OCI-LY1 (cell line): ENCODE results near the gene SATB1.

Experiments
- H2AFZ ChIP-seq: fragments of 200-600 bp; sonication (generic), shearing (Covaris generic); 2 replicates; pipeline ENCODE4 v1.6.0; 2014; ENCODE audit warnings: antibody characterized with exemption, mild to moderate bottlenecking, low read length
- H3F3A ChIP-seq: fragments of 200-600 bp; sonication (generic), shearing (Covaris generic); 2 replicates; pipeline ENCODE4 v1.6.0; 2014; ENCODE audit warnings: mild to moderate bottlenecking, antibody characterized with exemption, low read length, moderate library complexity; ENCODE audit not compliant: insufficient read depth
- H3K27ac ChIP-seq: fragments of 200-600 bp; sonication (generic); 2 replicates; pipeline ENCODE4 v1.5.1; 2014; ENCODE audit warnings: low read length, mixed run types, mild to moderate bottlenecking, low read depth; ENCODE audit not compliant: poor library complexity, severe bottlenecking
- H3K27me3 ChIP-seq: fragments of 200-600 bp; sonication (generic); 2 replicates; pipeline ENCODE4 v1.6.0; 2014; ENCODE audit warnings: antibody characterized with exemption, mild to moderate bottlenecking, low read length, moderate library complexity; ENCODE audit not compliant: insufficient read depth
- H3K36me3 ChIP-seq: fragments of 200-600 bp; sonication (generic); 2 replicates; pipeline ENCODE4 v1.6.1; 2014; ENCODE audit warnings: mild to moderate bottlenecking, antibody characterized with exemption, low read length, moderate library complexity, mixed read lengths; ENCODE audit not compliant: insufficient read depth
- H3K4me1 ChIP-seq: fragments of 200-600 bp; sonication (generic); 2 replicates; pipeline ENCODE4 v1.5.1; 2014; ENCODE audit warnings: mild to moderate bottlenecking, low read length, moderate library complexity; ENCODE audit not compliant: insufficient read depth, severe bottlenecking
- H3K4me2 ChIP-seq: fragments of 200-600 bp; sonication (generic), shearing (Covaris generic); 2 replicates; pipeline ENCODE4 v1.6.1; 2014; ENCODE audit warnings: low read length
- H3K4me3 ChIP-seq: fragments of 200-600 bp; sonication (generic); 2 replicates; pipeline ENCODE4 v1.5.1; 2014; ENCODE audit warnings: low read length, low read depth, mild to moderate bottlenecking, mixed read lengths; ENCODE audit not compliant: poor library complexity, severe bottlenecking
- H3K79me2 ChIP-seq: fragments of 200-600 bp; shearing (Covaris generic); 2 replicates; pipeline ENCODE4 v1.6.1; 2016; ENCODE audit warnings: mixed run types, low read length, mixed read lengths; ENCODE audit not compliant: insufficient read depth
- H3K9ac ChIP-seq: fragments of 200-600 bp; sonication (generic), shearing (Covaris generic); 2 replicates; pipeline ENCODE4 v1.6.1; 2014; ENCODE audit warnings: mild to moderate bottlenecking, low read length, mixed read lengths
- H3K9me2 ChIP-seq: fragments of 200-600 bp; sonication (generic), shearing (Covaris generic); 2 replicates; pipeline ENCODE4 v1.6.1; 2014; ENCODE audit warnings: low read depth, mild to moderate bottlenecking, low read length, mixed read lengths
- H3K9me3 ChIP-seq: fragments of 200-600 bp; shearing (Covaris generic); 2 replicates; pipeline ENCODE4 v1.6.1; 2014; ENCODE audit warnings: low read length, mixed read lengths
- H4K20me1 ChIP-seq: fragments of 200-600 bp; sonication (generic), shearing (Covaris generic); 2 replicates; pipeline ENCODE4 v1.6.0; 2016; ENCODE audit warnings: mild to moderate bottlenecking, low read length; ENCODE audit not compliant: insufficient read depth
- EZH2 ChIP-seq: fragments of 200-600 bp; sonication (generic), shearing (Covaris generic); IDR thresholded peaks from 2 replicates; pipeline ENCODE4 v1.8.0; 2017; ENCODE audit warnings: borderline replicate concordance, mixed run types, mild to moderate bottlenecking, antibody characterized with exemption, low read length, moderate library complexity, mixed read lengths
- TF ChIP-seq, protein P1 (sequence below): fragments of 200-600 bp; sonication (generic), shearing (Covaris generic); IDR thresholded peaks from 2 replicates; pipeline ENCODE4 v1.5.1; 2017; ENCODE audit warnings: mild to moderate bottlenecking, antibody characterized with exemption, low read length, moderate library complexity, mixed read lengths

Gene SATB1

GRCh38 chr3:18344306-18345014, 80.7 kb downstream of the SATB1 start:
- no peak overlapping the region for H3K4me2 ChIP-seq
- TF ChIP-seq, protein P1, sequence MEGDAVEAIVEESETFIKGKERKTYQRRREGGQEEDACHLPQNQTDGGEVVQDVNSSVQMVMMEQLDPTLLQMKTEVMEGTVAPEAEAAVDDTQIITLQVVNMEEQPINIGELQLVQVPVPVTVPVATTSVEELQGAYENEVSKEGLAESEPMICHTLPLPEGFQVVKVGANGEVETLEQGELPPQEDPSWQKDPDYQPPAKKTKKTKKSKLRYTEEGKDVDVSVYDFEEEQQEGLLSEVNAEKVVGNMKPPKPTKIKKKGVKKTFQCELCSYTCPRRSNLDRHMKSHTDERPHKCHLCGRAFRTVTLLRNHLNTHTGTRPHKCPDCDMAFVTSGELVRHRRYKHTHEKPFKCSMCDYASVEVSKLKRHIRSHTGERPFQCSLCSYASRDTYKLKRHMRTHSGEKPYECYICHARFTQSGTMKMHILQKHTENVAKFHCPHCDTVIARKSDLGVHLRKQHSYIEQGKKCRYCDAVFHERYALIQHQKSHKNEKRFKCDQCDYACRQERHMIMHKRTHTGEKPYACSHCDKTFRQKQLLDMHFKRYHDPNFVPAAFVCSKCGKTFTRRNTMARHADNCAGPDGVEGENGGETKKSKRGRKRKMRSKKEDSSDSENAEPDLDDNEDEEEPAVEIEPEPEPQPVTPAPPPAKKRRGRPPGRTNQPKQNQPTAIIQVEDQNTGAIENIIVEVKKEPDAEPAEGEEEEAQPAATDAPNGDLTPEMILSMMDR: no peak
- no peak for TF ChIP-seq EZH2
- H3K27ac ChIP-seq: no peak overlapping the region
- H3F3A ChIP-seq: no peaks in the 10 kb centered on the region
- H3K9me2 ChIP-seq: no peaks in the 10 kb centered on the region
- H3K27me3 ChIP-seq: no peaks in the 10 kb centered on the region
- H3K36me3 ChIP-seq: peaks cover 4% of the 10 kb centered on the region; the same call in 1 of the 2 replicates
- no peaks in the 10 kb centered on the region for H3K4me1 ChIP-seq
- no peak overlapping the region for H2AFZ ChIP-seq
- H4K20me1 ChIP-seq: no peaks in the 10 kb centered on the region
- H3K79me2 ChIP-seq: no peaks in the 10 kb centered on the region
- no peak overlapping the region for H3K9ac ChIP-seq
- no peak overlapping the region for H3K4me3 ChIP-seq
- H3K9me3 ChIP-seq: no peaks in the 10 kb centered on the region

GRCh38 chr3:18343809-18344208, 81.3 kb downstream of the SATB1 start:
- H3K79me2 ChIP-seq: no peaks in the 10 kb centered on the region
- no peak overlapping the region for H3K9ac ChIP-seq
- H3K27me3 ChIP-seq: no peaks in the 10 kb centered on the region
- no peaks in the 10 kb centered on the region for H3K9me2 ChIP-seq
- no peaks in the 10 kb centered on the region for H3K4me1 ChIP-seq
- no peaks in the 10 kb centered on the region for H3K9me3 ChIP-seq
- no peak overlapping the region for H3K27ac ChIP-seq
- H3K36me3 ChIP-seq: peaks cover 2% of the 10 kb centered on the region; the same call in 1 of the 2 replicates
- TF ChIP-seq, protein P1: no peak
- TF ChIP-seq EZH2: no peak
- no peaks in the 10 kb centered on the region for H4K20me1 ChIP-seq
- no peaks in the 10 kb centered on the region for H3F3A ChIP-seq
- H2AFZ ChIP-seq: no peak overlapping the region
- no peak overlapping the region for H3K4me3 ChIP-seq
- no peak overlapping the region for H3K4me2 ChIP-seq

- H3K9me2 ChIP-seq: no peaks in the 10 kb centered on the region
- H3K79me2 ChIP-seq: no peaks in the 10 kb centered on the region
- no peak overlapping the region for H3K9ac ChIP-seq
- H3K4me1 ChIP-seq: no peaks in the 10 kb centered on the region
- H3F3A ChIP-seq: no peaks in the 10 kb centered on the region
- no peaks in the 10 kb centered on the region for H3K27me3 ChIP-seq
- H3K4me2 ChIP-seq: no peak overlapping the region
- no peak overlapping the region for H3K4me3 ChIP-seq
- no peak for TF ChIP-seq EZH2
- TF ChIP-seq, protein P1: no peak
- no peaks in the 10 kb centered on the region for H3K36me3 ChIP-seq
- H2AFZ ChIP-seq: no peak overlapping the region
- no peak overlapping the region for H3K27ac ChIP-seq
- no peaks in the 10 kb centered on the region for H4K20me1 ChIP-seq
- no peaks in the 10 kb centered on the region for H3K9me3 ChIP-seq
Observed at GRCh38 chr3:18338827-18339514, 86.2 kb downstream of the SATB1 start.
